GM12801 (cell line): ENCODE results near the gene SPINDOC.

Experiments
- TF ChIP-seq, protein P1 (sequence below): IDR thresholded peaks from one replicate; pipeline ENCODE4 v1.5.1; 2011; ENCODE audit warnings: control low read depth; ENCODE audit not compliant: insufficient read length; ENCODE audit errors: extremely low read depth

Gene SPINDOC

DNA sequence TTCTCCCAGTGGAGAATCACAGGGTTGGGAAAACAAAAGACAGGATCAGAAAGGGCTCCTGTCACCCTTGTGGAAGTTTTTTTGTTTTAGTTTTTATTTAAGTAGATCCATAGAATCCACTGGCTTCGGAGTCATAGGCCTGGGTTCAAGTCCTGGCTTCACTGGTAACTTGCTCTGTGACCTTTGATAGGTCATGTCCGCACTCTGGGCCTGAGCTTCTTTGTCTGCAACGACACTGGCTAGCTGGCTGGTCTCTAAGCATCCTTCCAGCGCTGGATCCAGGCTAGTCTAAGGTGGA lies 46.0 kb upstream of the SPINDOC start:
- TF ChIP-seq, protein P1, sequence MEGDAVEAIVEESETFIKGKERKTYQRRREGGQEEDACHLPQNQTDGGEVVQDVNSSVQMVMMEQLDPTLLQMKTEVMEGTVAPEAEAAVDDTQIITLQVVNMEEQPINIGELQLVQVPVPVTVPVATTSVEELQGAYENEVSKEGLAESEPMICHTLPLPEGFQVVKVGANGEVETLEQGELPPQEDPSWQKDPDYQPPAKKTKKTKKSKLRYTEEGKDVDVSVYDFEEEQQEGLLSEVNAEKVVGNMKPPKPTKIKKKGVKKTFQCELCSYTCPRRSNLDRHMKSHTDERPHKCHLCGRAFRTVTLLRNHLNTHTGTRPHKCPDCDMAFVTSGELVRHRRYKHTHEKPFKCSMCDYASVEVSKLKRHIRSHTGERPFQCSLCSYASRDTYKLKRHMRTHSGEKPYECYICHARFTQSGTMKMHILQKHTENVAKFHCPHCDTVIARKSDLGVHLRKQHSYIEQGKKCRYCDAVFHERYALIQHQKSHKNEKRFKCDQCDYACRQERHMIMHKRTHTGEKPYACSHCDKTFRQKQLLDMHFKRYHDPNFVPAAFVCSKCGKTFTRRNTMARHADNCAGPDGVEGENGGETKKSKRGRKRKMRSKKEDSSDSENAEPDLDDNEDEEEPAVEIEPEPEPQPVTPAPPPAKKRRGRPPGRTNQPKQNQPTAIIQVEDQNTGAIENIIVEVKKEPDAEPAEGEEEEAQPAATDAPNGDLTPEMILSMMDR: no peak

DNA sequence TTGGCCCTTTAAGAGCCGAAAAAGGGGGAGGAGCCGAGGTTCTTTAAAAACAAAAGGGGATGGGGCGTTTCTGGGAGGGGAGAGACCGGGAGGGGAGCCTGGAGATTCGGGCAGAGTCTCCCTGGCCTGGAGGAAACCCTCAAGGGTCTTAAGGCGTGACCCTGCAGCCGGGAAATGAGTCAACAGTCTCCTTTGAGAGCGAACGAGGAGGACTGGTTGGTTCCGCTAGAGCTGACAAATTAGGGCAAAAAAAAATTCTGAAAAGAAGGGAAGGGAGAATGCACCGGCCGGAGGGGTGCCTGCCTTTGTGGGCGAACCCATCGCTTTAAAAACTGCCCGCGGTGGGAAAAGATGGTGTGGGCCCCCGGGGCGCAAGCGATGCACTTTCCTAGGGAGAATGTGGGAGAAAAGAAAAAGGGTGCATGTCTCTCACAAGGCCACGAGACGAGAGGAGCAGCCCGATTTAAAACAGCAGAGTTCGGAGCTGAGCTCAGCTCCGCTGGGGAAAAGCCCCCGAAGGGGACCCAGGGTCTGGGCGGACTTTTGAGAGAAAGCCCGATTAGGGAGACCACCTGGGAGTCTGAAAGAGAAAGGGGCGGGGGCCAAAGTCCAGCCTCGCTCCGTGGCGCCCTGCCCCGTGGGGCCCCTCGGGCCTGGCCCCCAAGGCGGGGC lies 45.6 kb upstream of the SPINDOC start:
- TF ChIP-seq, protein P1: no peak

DNA sequence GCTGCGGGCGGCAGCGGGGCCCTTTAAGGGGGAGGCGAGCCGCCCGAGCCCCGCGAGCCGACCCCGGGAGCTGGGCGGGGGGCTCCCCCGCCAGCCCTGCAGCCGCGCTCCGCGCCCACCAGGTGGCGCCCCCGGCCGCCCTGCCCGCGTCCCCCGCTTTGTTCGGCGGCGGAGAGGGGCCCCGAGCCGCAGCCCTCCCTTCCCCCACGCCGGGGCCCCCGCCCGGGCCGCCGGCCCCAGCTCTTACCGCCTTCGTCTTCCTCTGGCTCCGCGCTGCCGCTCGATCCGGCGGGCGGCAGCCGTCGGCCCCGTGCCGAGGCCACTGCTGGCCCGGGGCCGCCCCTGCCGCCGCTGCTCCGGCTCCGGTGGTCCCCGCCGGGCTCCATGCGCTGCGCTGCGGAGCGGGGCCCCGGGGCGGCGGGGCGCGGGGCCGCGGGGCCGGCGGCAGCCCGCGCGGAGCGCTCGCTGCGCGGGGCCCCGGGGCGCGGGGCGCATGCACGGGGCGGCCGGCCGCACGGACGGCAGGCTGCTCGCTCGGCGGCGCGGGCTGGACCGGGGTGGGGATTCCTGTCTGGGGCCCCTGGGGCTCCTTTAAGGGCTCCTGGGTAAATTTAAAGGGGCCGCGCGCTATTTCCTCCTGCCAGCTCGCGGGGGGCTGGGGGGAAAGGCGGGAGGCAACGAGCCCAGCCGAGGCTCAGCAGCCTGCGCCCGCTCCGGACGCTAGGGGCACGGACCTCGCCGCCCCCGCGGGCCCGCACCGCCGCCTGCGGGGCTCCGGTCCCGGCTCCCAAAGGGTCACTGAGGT lies 44.8 kb upstream of the SPINDOC start, which contains the start of gene ZFTA:
TSS of gene ZFTA (minus strand) at position 539 of the 805 bp plus-strand sequence. CDS start at position 386, 153 bp downstream.
- TF ChIP-seq, protein P1: no peak

DNA sequence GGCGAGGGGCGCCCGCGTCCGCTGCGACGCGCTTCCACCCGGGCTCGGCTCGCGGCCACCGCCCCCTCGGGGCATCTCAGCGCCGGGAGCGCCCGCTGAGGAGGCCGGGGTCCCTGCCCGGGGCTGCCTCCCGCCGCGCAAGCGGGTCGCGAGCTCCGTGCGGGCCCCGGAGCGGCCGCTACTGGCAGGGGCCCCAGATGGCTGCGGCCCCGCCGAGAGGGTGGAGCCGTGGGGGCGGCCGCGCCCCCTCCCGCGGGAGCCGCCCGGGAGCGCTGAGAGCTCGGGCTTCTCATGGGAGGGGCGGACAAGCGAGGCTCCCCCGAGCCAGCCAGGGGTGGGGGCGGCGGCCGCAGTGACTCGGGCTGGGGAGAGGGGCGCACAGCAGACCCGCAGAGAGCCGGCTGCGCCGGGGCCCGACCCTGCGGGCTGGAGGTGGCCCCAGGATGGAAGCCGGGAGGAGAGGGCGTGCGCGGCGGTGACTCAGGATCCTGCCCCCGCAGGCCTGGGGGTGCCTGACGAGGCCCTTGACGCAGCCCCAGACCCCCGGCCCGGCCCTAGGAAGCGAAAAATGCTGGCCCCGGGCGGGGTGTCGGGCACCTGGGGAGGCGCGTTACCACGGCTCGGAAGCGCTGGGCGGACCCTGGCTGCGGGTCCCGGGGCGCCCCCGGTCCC lies 44.1 kb upstream of the SPINDOC start:
- TF ChIP-seq, protein P1: no peak

DNA sequence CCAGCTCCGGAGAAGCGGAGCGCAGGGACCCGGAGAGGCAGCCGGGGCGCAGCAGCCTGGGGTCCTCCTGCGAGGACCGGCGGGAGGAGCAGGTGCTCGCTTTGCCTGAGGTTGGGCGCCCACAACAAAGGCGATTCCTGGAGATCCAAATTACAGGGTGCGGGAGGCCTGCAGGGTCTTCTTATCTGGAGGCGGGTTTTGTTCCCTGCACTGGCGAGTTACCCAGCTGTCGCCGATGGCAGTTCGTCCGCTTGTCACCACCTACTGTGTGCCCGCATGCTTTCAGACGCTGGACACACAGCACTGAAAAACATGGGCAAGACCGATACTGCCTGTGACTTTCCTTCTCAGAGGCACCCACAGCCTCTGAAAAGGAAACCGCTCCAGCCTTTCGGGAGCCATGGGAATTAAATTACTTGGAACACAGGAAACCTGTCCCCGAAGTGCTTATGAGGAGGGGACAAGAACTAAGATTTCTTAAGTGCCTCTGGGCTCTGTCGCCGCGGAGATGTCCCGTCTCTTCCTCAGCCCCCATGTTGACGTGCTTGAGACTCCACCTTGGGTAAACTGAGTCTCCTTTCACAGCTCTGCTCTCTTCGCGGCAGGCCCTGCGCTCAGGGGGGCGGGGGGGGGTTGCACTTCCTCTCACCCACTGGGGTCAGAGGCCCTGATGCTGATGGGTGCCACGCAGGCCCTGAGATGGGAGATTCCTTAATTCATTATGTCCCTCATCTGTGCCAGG lies 43.4 kb upstream of the SPINDOC start:
- TF ChIP-seq, protein P1: no peak

DNA sequence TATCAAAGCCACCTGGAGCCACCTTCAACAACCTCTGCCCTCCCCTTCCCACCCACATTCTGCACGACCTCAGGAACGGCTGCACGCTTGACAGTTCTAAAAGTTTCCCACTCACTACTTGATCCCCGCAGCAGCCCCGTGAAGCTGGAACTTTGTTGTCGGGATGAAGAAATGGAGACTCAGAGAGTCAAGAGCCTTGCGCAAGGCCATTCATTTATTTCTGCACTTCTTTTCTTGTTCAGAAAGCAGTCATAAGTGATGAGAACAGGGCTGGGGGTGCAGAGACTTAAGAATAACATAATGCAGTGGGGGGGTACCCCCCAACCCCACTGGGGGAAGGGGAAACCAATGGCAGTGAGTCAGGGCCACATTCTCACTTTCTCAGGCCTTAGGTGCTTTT lies 42.5 kb upstream of the SPINDOC start:
- TF ChIP-seq, protein P1: no peak

DNA sequence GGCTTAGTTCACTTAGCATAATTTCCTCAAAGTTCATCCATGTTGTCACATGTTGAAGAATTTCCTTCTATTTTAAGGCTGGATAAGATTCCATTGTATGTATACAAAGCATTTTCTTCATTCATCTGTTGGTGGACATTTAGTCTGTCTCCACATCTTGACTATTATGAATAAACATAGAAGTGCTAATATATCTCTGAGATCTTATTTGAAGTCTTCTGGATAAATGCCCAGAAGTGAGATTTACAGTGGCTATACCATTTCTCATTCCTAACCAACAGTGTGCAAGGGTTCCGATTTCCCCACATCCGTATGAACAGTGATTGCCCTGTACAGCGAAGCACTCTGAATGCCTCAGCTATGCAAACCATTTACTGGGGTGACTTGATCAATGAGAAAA lies 38.1 kb upstream of the SPINDOC start:
- TF ChIP-seq, protein P1: no peak
